ENCODE results near the gene SLC25A53. TPM values are rescaled to one million over a fixed set of nuclear protein-coding genes. Genes with fewer than 3 reads are reported as not detected.
A peak's percentile ranks its signal among the peaks of the same experiment; 100 is the strongest.

SLC25A53 gene
- total RNA-seq, 4 donors from 2014 or later = 5.2 to 10.0 (median 7.1) TPM

GRCh38 chrX:104105330-104106262, 51.2 kb downstream of the SLC25A53 start:
- Histone ChIP-seq H3K36me3 (no peaks in the 10 kb centered on the region), H3K9me3 (no peaks in the 10 kb centered on the region), H3K4me1 (no peaks in the 10 kb centered on the region), H3K27ac (no peak overlapping the region), H3K27me3 (no peaks in the 10 kb centered on the region), H3K4me3 (no peak overlapping the region)
- DNase-seq (no peak), ATAC-seq (no peak)
- in situ Hi-C loops (cut with MboI; ENCODE audit: low sequenced_read_pairs in 4 of 4) = no loop called here
- intact Hi-C loops (cut with DNase I; ENCODE audit: low total_unique reads) = no loop called here
- TF ChIP-seq POLR2A (IDR thresholded peaks at IDR 0.05) = no peak

GRCh38 chrX:104104676-104105075, 52.1 kb downstream of the SLC25A53 start:
- H3K36me3 ChIP-seq = no peaks in the 10 kb centered on the region

GRCh38 chrX:104098919-104099318, 57.9 kb downstream of the SLC25A53 start:
- intact Hi-C loops (cut with DNase I; ENCODE audit: low total_unique reads) (loop anchor here (1.0 to 2.0 kb wide), 2 partner anchors 14 to 37 kb away; partner anchors contain the start of gene ZCCHC18), in situ Hi-C loops (cut with MboI; ENCODE audit: low sequenced_read_pairs in 4 of 4) (no loop called here)
- peaks cover 0 to 3% (median 0%) of the 10 kb centered on the region in 3 donors for H3K27me3 ChIP-seq
- DNase-seq (no peak), ATAC-seq (no peak)
- no peak overlapping the region for H3K27ac ChIP-seq
- no peaks in the 10 kb centered on the region for H3K9me3 ChIP-seq
- no peak overlapping the region for H3K4me3 ChIP-seq
- H3K36me3 ChIP-seq = no peaks in the 10 kb centered on the region
- no peaks in the 10 kb centered on the region for H3K4me1 ChIP-seq
- TF ChIP-seq POLR2A (IDR thresholded peaks at IDR 0.05) = no peak
- TF ChIP-seq CTCF (IDR thresholded peaks at IDR 0.05 in 4 of 5, conservative IDR thresholded peaks at IDR 0.05 in 1 of 5) = no peak

More at GRCh38 chrX:104104676-104105075, 52.1 kb downstream of the SLC25A53 start:
- Histone ChIP-seq H3K27me3 (no peaks in the 10 kb centered on the region), H3K4me3 (no peak overlapping the region), H3K4me1 (no peaks in the 10 kb centered on the region), H3K27ac (no peak overlapping the region), H3K9me3 (no peaks in the 10 kb centered on the region)
- no peak for ATAC-seq
- intact Hi-C loops (cut with DNase I; ENCODE audit: low total_unique reads) = no loop called here
- no peak for DNase-seq
- in situ Hi-C loops (cut with MboI; ENCODE audit: low sequenced_read_pairs in 4 of 4) = no loop called here
- no peak for TF ChIP-seq CTCF (IDR thresholded peaks at IDR 0.05 in 4 of 5, conservative IDR thresholded peaks at IDR 0.05 in 1 of 5)
- no peak for TF ChIP-seq POLR2A (IDR thresholded peaks at IDR 0.05)

GRCh38 chrX:104098151-104098808, 58.5 kb downstream of the SLC25A53 start:
- DNase-seq (peak; percentile 4 to 14), ATAC-seq (peak in 1 of 2 donors; percentile 60)
- in situ Hi-C loops (cut with MboI; ENCODE audit: low sequenced_read_pairs in 4 of 4) = no loop called here
- Histone ChIP-seq H3K9me3 (no peaks in the 10 kb centered on the region), H3K27ac (no peak overlapping the region), H3K27me3 (peaks cover 0 to 7% (median 0%) of the 10 kb centered on the region in 3 donors), H3K36me3 (no peaks in the 10 kb centered on the region), H3K4me1 (no peaks in the 10 kb centered on the region), H3K4me3 (no peak overlapping the region)
- TF ChIP-seq CTCF (IDR thresholded peaks at IDR 0.05 in 4 of 5, conservative IDR thresholded peaks at IDR 0.05 in 1 of 5) = peak; percentile 48 to 70 (median 52)
- no peak for TF ChIP-seq POLR2A (IDR thresholded peaks at IDR 0.05)
- intact Hi-C loops (cut with DNase I; ENCODE audit: low total_unique reads) = loop anchor here (1.0 to 2.0 kb wide), 2 partner anchors 15 to 38 kb away; partner anchors contain the start of gene ZCCHC18

- in situ Hi-C loops (cut with MboI; ENCODE audit: low sequenced_read_pairs in 4 of 4) (no loop called here), intact Hi-C loops (cut with DNase I; ENCODE audit: low total_unique reads) (no loop called here)
- no peak for TF ChIP-seq POLR2A (IDR thresholded peaks at IDR 0.05)
- TF ChIP-seq CTCF (IDR thresholded peaks at IDR 0.05 in 4 of 5, conservative IDR thresholded peaks at IDR 0.05 in 1 of 5) = no peak
- H3K36me3 ChIP-seq = no peaks in the 10 kb centered on the region
- H3K4me1 ChIP-seq = no peaks in the 10 kb centered on the region
- H3K9me3 ChIP-seq = no peaks in the 10 kb centered on the region
- H3K27me3 ChIP-seq = peaks cover 0 to 8% (median 0%) of the 10 kb centered on the region in 3 donors
- H3K27ac ChIP-seq = no peak overlapping the region
- DNase-seq (no peak), ATAC-seq (no peak)
- no peak overlapping the region for H3K4me3 ChIP-seq
These were observed 70.9 kb downstream of the SLC25A53 start for GRCh38 chrX:104085919-104086318.

All from gastrocnemius medialis (tissue), 4 donors.